GM21786 (cell line): Measurements from ENCODE around the gene TMC1.
"Not testable (repeated sequence)": the region's sequence is repeated elsewhere in the genome, so short reads cannot be mapped to it uniquely, and the experiment has no call there.

Experiments used
- ATAC-seq: cut with Tn5 transposase; IDR thresholded peaks from one replicate; pipeline ENCODE4 v1.9.1; 2021; ENCODE audit not compliant: unreplicated experiment

TMC1 gene

GRCh38 chr9:72749276-72749675, 227.9 kb downstream of the TMC1 start:
- no peak for ATAC-seq

- no peak for ATAC-seq
Observed at GRCh38 chr9:72751541-72751940, 230.1 kb downstream of the TMC1 start.

GRCh38 chr9:72753266-72753893, 232.0 kb downstream of the TMC1 start:
- no peak for ATAC-seq

- ATAC-seq = no peak
Observed at GRCh38 chr9:72755836-72756235, 234.4 kb downstream of the TMC1 start.

- ATAC-seq = no peak
Observed at GRCh38 chr9:72758944-72759343, 237.5 kb downstream of the TMC1 start.

- no peak for ATAC-seq
Observed at GRCh38 chr9:72763022-72763421, 241.6 kb downstream of the TMC1 start.

- ATAC-seq = no peak
Observed at GRCh38 chr9:72769546-72769945, 248.1 kb downstream of the TMC1 start.

GRCh38 chr9:72772661-72773060, 251.3 kb downstream of the TMC1 start:
- no peak for ATAC-seq

GRCh38 chr9:72773570-72773969, 252.2 kb downstream of the TMC1 start:
- ATAC-seq = no peak

GRCh38 chr9:72775570-72775969, 254.2 kb downstream of the TMC1 start:
- no peak for ATAC-seq

- ATAC-seq = no peak
Observed at GRCh38 chr9:72779614-72780013, 258.2 kb downstream of the TMC1 start.

- no peak for ATAC-seq
Observed at GRCh38 chr9:72786948-72787347, 265.5 kb downstream of the TMC1 start.

GRCh38 chr9:72788966-72789735, 267.7 kb downstream of the TMC1 start:
- no peak for ATAC-seq

GRCh38 chr9:72789885-72790284, 268.5 kb downstream of the TMC1 start:
- ATAC-seq = no peak

GRCh38 chr9:72790989-72791388, 269.6 kb downstream of the TMC1 start:
- no peak for ATAC-seq

- no peak for ATAC-seq
Observed at GRCh38 chr9:72791436-72791835, 270.0 kb downstream of the TMC1 start.

- ATAC-seq = no peak
Observed at GRCh38 chr9:72794946-72795345, 273.5 kb downstream of the TMC1 start.

GRCh38 chr9:72800328-72800994, 279.1 kb downstream of the TMC1 start:
- no peak for ATAC-seq

- ATAC-seq = no peak
Observed at GRCh38 chr9:72805238-72805637, 283.8 kb downstream of the TMC1 start.

GRCh38 chr9:72806313-72806809, 285.0 kb downstream of the TMC1 start:
- not testable (repeated sequence) for ATAC-seq

- no peak for ATAC-seq
Observed at GRCh38 chr9:72807765-72808445, 286.5 kb downstream of the TMC1 start.

- ATAC-seq = no peak
Observed at GRCh38 chr9:72808446-72808768, 287.0 kb downstream of the TMC1 start.
